Ishikawa (cell line): ENCODE data around the gene C1QTNF6.

Experiments
- CEBPB ChIP-seq: IDR thresholded peaks from 2 replicates; pipeline ENCODE4 v1.6.1; 2012
- CREB1 ChIP-seq: IDR thresholded peaks from 2 replicates; pipeline ENCODE4 v1.6.1; 2012; ENCODE audit warnings: low read depth
- EGR1 ChIP-seq: IDR thresholded peaks from 2 replicates; pipeline ENCODE4 v1.6.1; 2012
- EP300 ChIP-seq: IDR thresholded peaks from 2 replicates; pipeline ENCODE4 v1.6.1; 2012; ENCODE audit warnings: borderline replicate concordance
- FOXM1 ChIP-seq: IDR thresholded peaks from 2 replicates; pipeline ENCODE4 v1.6.1; 2012; ENCODE audit warnings: low read depth, borderline replicate concordance
- NFIC ChIP-seq: IDR thresholded peaks from 2 replicates; pipeline ENCODE4 v1.6.1; 2012
- RAD21 ChIP-seq: IDR thresholded peaks from 2 replicates; pipeline ENCODE4 v1.6.1; 2012; ENCODE audit warnings: low read depth
- TAF1 ChIP-seq: IDR thresholded peaks from 2 replicates; pipeline ENCODE4 v1.6.1; 2012; ENCODE audit warnings: low read depth, mild to moderate bottlenecking
- TCF12 ChIP-seq: IDR thresholded peaks from 2 replicates; pipeline ENCODE4 v1.6.1; 2012; ENCODE audit warnings: low read depth
- TEAD4 ChIP-seq: IDR thresholded peaks from 2 replicates; pipeline ENCODE4 v1.6.1; 2012
- YY1 ChIP-seq: IDR thresholded peaks from 2 replicates; pipeline ENCODE4 v1.6.1; 2012; ENCODE audit warnings: low read depth
- ZBTB7A ChIP-seq: IDR thresholded peaks from 2 replicates; pipeline ENCODE4 v1.6.1; 2012; ENCODE audit warnings: low read depth
- TF ChIP-seq, protein P1 (sequence below): IDR thresholded peaks from 2 replicates; pipeline ENCODE4 v1.6.1; 2012; ENCODE audit warnings: low read depth, mild to moderate bottlenecking
- TF ChIP-seq, protein P2 (sequence below): IDR thresholded peaks from 2 replicates; pipeline ENCODE4 v1.6.1; 2012
- TF ChIP-seq, protein P3 (sequence below): IDR thresholded peaks from 2 replicates; pipeline ENCODE4 v1.6.1; 2012

Gene C1QTNF6

DNA sequence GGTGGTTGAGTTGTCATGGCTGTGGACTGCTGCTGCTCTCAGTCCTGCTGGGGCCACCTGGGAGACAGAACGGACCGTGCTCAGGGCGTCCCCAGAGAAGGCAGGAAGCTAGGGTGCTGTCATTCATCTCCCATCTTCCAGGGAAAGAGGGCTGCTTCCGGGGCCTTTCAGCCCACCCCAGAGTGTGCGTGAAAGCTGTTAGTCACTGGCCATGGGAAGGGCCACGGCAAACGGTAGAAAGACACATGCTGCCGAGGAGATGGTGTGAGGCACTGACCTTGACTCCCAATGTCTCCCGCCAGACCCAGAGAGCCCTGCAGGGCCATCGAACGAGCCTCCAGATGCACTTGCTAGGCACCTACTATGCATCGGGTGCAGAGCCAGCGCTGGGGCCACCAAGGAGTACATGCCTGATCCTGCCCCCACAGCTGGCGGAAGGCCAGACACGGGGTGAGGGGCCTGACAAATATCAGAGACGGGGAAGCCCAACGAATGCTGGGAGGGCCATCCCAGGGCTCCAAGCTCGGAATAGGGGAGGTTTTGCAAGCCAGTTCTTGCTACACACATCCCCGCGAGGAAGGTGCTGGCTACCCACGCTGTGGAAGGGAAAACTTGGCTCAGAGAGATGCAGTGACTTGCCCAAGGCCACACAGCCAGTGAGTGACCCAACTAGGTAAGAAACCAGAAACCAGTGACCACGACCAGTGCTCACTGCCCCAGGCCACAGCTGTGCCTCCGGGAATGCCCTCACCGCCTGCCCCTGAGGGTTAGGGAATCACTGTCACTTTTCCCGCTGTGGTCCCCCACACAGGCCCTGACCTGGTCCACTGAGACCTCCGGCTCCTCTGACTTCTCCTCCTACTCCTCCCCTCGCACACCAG is 45.9 kb upstream of the C1QTNF6 start:
- TF ChIP-seq TCF12 (no peak), TAF1 (no peak), EGR1 (no peak), NFIC (no peak), RAD21 (no peak), EP300 (no peak)
- TF ChIP-seq, protein P1, sequence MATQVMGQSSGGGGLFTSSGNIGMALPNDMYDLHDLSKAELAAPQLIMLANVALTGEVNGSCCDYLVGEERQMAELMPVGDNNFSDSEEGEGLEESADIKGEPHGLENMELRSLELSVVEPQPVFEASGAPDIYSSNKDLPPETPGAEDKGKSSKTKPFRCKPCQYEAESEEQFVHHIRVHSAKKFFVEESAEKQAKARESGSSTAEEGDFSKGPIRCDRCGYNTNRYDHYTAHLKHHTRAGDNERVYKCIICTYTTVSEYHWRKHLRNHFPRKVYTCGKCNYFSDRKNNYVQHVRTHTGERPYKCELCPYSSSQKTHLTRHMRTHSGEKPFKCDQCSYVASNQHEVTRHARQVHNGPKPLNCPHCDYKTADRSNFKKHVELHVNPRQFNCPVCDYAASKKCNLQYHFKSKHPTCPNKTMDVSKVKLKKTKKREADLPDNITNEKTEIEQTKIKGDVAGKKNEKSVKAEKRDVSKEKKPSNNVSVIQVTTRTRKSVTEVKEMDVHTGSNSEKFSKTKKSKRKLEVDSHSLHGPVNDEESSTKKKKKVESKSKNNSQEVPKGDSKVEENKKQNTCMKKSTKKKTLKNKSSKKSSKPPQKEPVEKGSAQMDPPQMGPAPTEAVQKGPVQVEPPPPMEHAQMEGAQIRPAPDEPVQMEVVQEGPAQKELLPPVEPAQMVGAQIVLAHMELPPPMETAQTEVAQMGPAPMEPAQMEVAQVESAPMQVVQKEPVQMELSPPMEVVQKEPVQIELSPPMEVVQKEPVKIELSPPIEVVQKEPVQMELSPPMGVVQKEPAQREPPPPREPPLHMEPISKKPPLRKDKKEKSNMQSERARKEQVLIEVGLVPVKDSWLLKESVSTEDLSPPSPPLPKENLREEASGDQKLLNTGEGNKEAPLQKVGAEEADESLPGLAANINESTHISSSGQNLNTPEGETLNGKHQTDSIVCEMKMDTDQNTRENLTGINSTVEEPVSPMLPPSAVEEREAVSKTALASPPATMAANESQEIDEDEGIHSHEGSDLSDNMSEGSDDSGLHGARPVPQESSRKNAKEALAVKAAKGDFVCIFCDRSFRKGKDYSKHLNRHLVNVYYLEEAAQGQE = no peak
- TF ChIP-seq, protein P2, sequence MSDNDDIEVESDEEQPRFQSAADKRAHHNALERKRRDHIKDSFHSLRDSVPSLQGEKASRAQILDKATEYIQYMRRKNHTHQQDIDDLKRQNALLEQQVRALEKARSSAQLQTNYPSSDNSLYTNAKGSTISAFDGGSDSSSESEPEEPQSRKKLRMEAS = no peak

DNA sequence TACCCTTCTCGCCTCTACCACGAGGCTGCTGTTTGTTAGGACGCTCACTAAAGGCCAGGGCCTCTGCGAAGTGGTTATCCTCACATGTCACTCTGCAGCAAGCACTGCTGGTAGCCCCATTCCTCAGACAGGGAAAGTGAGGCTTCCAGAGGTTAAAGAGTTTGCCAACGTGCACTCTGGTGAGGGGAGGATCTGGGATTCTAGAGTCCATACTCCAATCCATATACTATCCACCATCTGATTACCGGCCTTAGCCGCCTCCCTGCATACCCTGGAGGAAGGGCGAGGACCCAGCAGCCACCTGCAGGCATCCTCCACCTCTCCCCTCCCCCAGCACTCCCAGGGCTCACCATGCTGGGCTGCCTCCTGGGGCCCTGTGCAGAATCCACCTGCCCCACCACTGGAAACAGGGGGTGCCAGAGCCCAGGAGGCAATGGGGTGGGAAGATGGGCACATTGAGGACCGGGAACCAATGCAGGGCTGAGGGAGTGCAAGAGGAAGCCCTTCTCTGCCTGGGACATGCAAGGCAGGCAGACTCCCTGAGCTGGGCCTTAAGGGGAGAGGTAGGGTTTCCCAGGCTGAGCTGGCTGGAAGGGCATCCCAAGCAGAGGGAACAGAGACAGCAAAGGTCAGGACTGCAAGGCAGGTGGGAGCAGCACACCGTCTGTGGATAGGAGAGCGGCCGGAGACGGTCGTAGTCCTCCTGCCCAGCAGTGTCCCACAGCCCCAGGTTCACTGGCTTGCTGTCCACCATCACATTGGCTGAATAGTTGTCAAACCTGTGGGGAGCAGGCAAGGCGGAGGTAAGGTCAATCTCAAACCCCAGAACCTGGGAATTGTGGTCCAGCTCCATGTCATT is 44.3 kb upstream of the C1QTNF6 start:
- TF ChIP-seq TCF12 (no peak), NFIC (no peak), TAF1 (no peak), EP300 (no peak), YY1 (no peak), TEAD4 (no peak), FOXM1 (no peak), RAD21 (no peak), EGR1 (no peak), ZBTB7A (no peak), CEBPB (no peak), CREB1 (no peak)
- TF ChIP-seq, protein P1 = no peak
- TF ChIP-seq, protein P2 = no peak
- TF ChIP-seq, protein P3, sequence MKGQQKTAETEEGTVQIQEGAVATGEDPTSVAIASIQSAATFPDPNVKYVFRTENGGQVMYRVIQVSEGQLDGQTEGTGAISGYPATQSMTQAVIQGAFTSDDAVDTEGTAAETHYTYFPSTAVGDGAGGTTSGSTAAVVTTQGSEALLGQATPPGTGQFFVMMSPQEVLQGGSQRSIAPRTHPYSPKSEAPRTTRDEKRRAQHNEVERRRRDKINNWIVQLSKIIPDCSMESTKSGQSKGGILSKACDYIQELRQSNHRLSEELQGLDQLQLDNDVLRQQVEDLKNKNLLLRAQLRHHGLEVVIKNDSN = no peak

DNA sequence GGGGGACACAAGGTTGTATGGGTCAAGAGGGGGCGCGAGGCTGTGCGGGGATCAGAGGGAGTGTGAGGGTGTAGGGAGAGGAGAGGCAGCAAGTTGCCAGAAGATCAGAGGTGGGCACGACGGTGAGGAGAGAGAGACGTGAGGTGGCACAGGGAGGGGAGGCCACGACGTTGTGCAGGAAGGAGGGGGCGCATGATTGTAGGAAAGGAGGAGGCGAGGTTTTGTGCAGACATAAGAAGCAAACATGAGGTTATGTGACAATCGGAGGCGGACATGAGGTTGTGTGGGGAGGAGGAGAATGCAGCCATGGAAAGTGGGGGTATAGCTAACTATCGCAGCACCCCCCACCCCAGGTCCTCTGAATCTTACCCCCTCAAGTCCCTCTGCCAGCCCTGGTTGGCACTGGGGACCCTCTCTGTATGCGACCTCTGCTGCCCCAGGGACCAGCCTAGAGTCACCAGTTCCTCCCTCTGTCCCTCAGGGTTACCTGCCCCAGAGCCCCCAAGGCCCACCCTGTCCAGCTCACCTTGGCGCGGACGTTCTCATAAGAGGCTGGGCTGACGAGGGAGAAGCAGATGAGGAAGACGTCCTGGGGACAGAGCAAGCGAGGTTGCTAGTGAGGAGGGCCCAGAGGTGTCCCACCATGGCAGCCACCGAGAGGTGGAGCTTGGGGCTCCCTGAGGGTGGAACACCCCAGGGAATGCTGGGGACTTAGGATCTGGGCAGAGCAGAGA is 43.5 kb upstream of the C1QTNF6 start:
- TF ChIP-seq EP300 (no peak), TCF12 (no peak), FOXM1 (no peak), YY1 (no peak), CREB1 (no peak), RAD21 (no peak), ZBTB7A (no peak), TEAD4 (no peak), EGR1 (no peak)
- TF ChIP-seq, protein P2 = no peak
- TF ChIP-seq, protein P3 = no peak

DNA sequence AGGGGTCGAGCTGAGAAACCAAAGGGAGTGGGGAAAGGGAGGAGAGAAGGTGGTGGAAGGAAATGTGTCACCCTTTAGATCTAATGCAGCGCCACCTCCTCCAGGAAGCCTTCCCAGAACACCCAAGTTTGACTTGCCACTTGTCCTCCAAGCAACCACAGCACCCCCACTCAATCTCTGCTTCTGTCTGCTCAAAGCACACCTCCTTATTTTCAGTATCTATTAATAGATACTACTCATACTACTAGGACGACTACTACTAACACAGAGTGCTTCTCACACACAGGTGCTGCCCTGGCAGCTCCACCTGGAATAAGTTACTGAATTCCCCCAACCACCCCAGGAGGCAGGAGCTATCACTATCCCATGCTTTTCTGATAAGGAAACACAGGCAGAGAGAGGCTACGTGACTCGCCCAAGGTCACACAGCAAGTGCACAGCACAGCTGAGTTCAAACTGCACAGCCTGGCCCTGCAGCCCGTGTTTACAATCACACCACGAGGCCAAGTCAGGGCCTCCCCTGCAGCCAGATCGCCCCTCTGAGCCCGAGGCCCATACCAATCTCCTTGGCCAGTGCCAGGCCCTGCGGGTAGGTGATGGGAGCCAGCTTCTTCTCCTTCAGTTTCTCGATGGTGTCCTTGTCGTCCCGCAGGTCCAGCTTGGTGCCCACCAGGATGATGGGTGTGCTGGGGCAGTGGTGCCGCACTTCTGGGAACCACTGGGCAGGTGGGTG is 42.8 kb upstream of the C1QTNF6 start:
- no peak for TF ChIP-seq EGR1
- no peak for TF ChIP-seq NFIC
- TF ChIP-seq, protein P3 = no peak
- TF ChIP-seq, protein P2 = no peak
- TF ChIP-seq, protein P1 = no peak
- no peak for TF ChIP-seq CREB1
